Measurements from ENCODE around the gene BICD2. TPM values are rescaled to one million over a fixed set of nuclear protein-coding genes. Genes with fewer than 3 reads are reported as not detected.
"Not testable (repeated sequence)": the region's sequence is repeated elsewhere in the genome, so short reads cannot be mapped to it uniquely, and the experiment has no call there.

Gene BICD2
- total RNA-seq (2014; rRNA removed; shearing (Covaris generic)) (45.0 and 53.5 TPM in 2 replicates), polyA plus RNA-seq (2016; fragmentation: Nextera tagmentation; extraction: Ambion mirVana) (25.6 and 27.5 TPM in 2 replicates)

DNA sequence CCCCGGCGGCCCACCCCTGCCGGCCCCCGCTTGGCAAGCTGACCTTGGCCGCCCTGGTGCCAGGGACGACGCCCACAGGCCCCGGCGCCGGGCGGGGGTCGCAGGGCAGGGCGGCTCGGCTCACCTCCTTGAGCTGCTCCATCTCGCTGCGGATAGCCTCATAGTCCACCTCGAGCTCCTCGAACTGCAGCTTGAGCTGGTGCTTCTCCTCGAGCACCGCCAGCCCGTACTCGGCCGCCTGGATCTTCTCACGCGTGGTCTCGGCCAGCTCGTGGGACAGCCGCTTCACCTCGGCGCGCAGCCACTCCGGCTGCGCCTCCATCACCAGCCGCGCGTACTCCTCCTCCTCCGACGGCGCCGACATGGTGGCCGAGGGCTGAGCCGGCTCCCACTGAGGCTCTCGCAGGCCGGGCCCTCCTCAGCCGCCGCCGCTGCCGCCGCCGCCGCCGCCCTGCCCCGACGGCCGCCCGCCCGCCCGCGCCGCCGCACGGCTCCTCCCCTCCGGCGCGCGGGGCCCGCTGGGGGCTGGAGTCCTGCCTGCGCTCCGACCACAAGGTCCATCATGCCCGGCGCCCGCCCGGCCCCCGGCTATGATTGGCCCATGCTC lies at the start of gene BICD2:
BICD2 (minus strand) TSS at position 453 of the 607 bp plus-strand sequence; CDS start at position 364, 89 bp downstream.
- no peaks in the 10 kb centered on the region for H3K27me3 ChIP-seq (replicated peaks; ENCODE audit: insufficient read depth)
- peaks cover 50% of the 10 kb centered on the region for H3K79me2 ChIP-seq (ENCODE audit: insufficient read depth)
- H3F3A ChIP-seq (ENCODE audit: insufficient read depth), result 0 out of 2 replicates have a peak, but pooled peaks cover 10% of the 10 kb centered on the region
- H4K20me1 ChIP-seq (ENCODE audit: insufficient read depth), result no peaks in the 10 kb centered on the region
- TF ChIP-seq EZH2phosphoT487 (IDR thresholded peaks at IDR 0.05; ENCODE audit: insufficient read depth, low read depth) (no peak), EZH2 (IDR thresholded peaks at IDR 0.05; ENCODE audit: insufficient read depth, poor library complexity, severe bottlenecking) (no peak)
- no peaks in the 10 kb centered on the region for H3K9me3 ChIP-seq (ENCODE audit: low read depth)
- H3K36me3 ChIP-seq (ENCODE audit: low read depth), result no peaks in the 10 kb centered on the region
- H3K9me2 ChIP-seq (ENCODE audit: insufficient read depth), result no peaks in the 10 kb centered on the region
- peak within 1 kb of the TSS; percentile 98 for H3K27ac ChIP-seq
- in situ Hi-C loops (cut with MboI), result no loop called here
- peaks cover 17% of the 10 kb centered on the region for H3K4me1 ChIP-seq (ENCODE audit: insufficient read depth)
- peak within 1 kb of the TSS; percentile 94 for H3K9ac ChIP-seq
- H3K4me3 ChIP-seq, result peak within 1 kb of the TSS; percentile 90
- WGBS, 2 experiments (ENCODE audit: low coverage in 1 of 2, low lambda C conversion rate in 2 of 2, missing lambda C conversion rate in 2 of 2), result 0 to 1% methylated on average over 17 to 58 of the region's 74 CpGs
- peak within 1 kb of the TSS; percentile 88 for H2AFZ ChIP-seq
- peak; percentile 99 for DNase-seq
- H3K4me2 ChIP-seq (ENCODE audit: unreplicated experiment), result peak within 1 kb of the TSS; percentile 93

DNA sequence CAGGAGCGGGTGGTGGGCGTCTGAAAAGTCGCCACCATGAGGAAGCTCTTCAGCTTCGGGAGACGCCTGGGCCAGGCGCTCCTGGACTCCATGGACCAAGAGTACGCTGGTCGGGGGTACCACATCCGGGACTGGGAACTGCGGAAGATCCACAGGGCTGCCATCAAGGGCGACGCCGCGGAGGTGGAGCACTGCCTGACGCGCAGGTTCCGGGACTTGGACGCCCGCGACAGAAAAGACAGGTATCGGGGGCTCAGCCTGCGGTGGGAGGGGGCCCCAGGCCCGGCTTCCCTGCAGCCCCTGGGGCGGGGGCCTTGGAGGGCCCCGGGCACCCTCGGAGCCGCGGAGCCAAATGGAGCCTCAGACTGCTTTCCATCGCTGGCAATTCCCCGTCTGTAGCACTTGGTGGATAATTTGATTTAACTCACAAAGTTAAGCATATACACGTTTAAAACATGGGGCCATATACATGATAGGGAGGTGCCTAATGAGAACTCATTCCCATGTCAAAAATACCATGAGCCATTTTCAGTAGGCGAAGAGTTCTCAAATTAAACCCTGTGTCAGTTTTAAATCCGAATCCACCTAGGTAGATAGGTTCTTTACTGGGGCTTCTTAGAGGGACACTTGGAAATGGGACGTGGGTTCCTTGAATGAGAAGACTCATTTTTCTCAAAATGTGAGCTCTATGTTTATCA lies 45.1 kb upstream of the BICD2 start:
- H2AFZ ChIP-seq; DNase-seq; H3K9ac ChIP-seq; H3K27ac ChIP-seq; in situ Hi-C loops (cut with MboI); H3K4me3 ChIP-seq; H3K9me2 ChIP-seq (ENCODE audit: insufficient read depth); H3K4me1 ChIP-seq (ENCODE audit: insufficient read depth); H3K79me2 ChIP-seq (ENCODE audit: insufficient read depth); H3F3A ChIP-seq (ENCODE audit: insufficient read depth); H3K9me3 ChIP-seq (ENCODE audit: low read depth); H4K20me1 ChIP-seq (ENCODE audit: insufficient read depth); H3K36me3 ChIP-seq (ENCODE audit: low read depth): not testable (repeated sequence)
- 8 to 10% methylated on average over 29 to 32 of the region's 34 CpGs for WGBS, 2 experiments (ENCODE audit: low coverage in 1 of 2, low lambda C conversion rate in 2 of 2, missing lambda C conversion rate in 2 of 2)
- Histone ChIP-seq H3K27me3 (replicated peaks; ENCODE audit: insufficient read depth) (peaks cover 98% of the 10 kb centered on the region), H3K4me2 (ENCODE audit: unreplicated experiment) (peak overlapping the region; percentile 65)
- peak; percentile 68 for TF ChIP-seq EZH2 (IDR thresholded peaks at IDR 0.05; ENCODE audit: insufficient read depth, poor library complexity, severe bottlenecking)

DNA sequence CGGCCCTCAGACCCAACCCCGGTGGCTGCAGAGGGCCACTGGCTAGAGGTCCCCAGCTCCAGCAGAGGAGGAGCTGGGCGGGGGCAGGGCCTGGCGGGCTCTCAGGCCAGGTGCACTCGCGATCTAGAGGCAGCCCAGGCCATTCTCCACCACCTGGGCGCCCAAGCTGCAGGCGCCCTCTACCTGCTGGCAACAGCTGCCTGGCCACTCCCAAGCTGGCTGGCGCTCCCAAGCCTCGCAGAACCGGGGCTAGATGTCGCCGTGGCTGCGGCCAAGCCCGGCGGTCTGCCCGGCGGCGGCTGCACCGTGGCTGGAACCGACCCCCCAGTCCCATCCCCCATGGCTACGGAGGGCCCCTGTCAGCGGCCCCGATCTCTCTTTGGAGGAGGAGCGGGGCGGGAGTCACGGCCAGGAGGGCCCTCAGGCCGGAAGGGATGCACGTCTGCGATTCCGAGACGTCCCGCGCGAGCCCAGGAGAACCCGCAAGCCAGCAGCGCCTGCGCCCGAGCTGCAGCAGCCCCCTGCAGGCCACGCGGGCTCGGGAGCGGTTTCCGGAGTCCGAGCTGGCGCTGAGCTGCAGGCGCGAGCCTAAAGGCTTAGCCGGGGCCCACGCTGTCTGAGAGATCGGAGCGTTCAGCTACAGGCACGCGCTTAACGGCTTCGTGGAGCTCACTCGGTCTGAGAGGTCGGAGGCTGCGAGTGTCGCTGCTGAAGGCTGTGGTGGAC lies 44.3 kb upstream of the BICD2 start:
- H3K9me3 ChIP-seq (ENCODE audit: low read depth), result no peaks in the 10 kb centered on the region
- no peaks in the 10 kb centered on the region for H3K9me2 ChIP-seq (ENCODE audit: insufficient read depth)
- H3K4me3 ChIP-seq, result peak overlapping the region; percentile 45
- H3K27me3 ChIP-seq (replicated peaks; ENCODE audit: insufficient read depth), result peaks cover 96% of the 10 kb centered on the region
- DNase-seq, result peak; percentile 90
- H3K27ac ChIP-seq, result no peak overlapping the region
- H3K9ac ChIP-seq, result no peak overlapping the region
- WGBS, 2 experiments (ENCODE audit: low coverage in 1 of 2, low lambda C conversion rate in 2 of 2, missing lambda C conversion rate in 2 of 2), result 5 to 9% methylated on average over 58 to 60 of the region's 60 CpGs
- H3F3A ChIP-seq (ENCODE audit: insufficient read depth), result no peaks in the 10 kb centered on the region
- TF ChIP-seq EZH2 (IDR thresholded peaks at IDR 0.05; ENCODE audit: insufficient read depth, poor library complexity, severe bottlenecking) (no peak), EZH2phosphoT487 (IDR thresholded peaks at IDR 0.05; ENCODE audit: insufficient read depth, low read depth) (peak; percentile 71; the same call in 1 of the 2 replicates)
- no peaks in the 10 kb centered on the region for H3K4me1 ChIP-seq (ENCODE audit: insufficient read depth)
- H3K4me2 ChIP-seq (ENCODE audit: unreplicated experiment), result peak overlapping the region; percentile 65
- no peaks in the 10 kb centered on the region for H3K79me2 ChIP-seq (ENCODE audit: insufficient read depth)
- no peaks in the 10 kb centered on the region for H3K36me3 ChIP-seq (ENCODE audit: low read depth)
- H4K20me1 ChIP-seq (ENCODE audit: insufficient read depth), result no peaks in the 10 kb centered on the region
- in situ Hi-C loops (cut with MboI), result no loop called here
- peak overlapping the region; percentile 66 for H2AFZ ChIP-seq
